Measurements from ENCODE around the gene RYR2. TPM values are rescaled to one million over a fixed set of nuclear protein-coding genes. Genes with fewer than 3 reads are reported as not detected.

RYR2 gene
- total RNA-seq, 1 experiment from 2014 or later = 3.4 TPM

- Histone ChIP-seq H3K4me2 (ENCODE audit: insufficient read depth, insufficient read length, low read length) (no peak overlapping the region), H2BK15ac (ENCODE audit: low read depth, low read length) (no peak overlapping the region), H3K14ac (ENCODE audit: insufficient read depth, low read length) (no peak overlapping the region), H4K5ac (ENCODE audit: insufficient read length, low read depth, low read length) (no peak overlapping the region), H4K8ac (replicated peaks; ENCODE audit: insufficient read length, low read depth, low read length) (no peak overlapping the region), H3K4me1 (ENCODE audit: insufficient read depth, low read length) (no peaks in the 10 kb centered on the region), H3K27me3 (ENCODE audit: insufficient read depth, low read length) (no peaks in the 10 kb centered on the region), H3K9me3 (ENCODE audit: control insufficient read depth, low read depth, low read length) (no peaks in the 10 kb centered on the region), H3K9ac (ENCODE audit: extremely low read depth, insufficient read length, low read length) (no peak overlapping the region), H3K79me1 (ENCODE audit: insufficient read depth, low read depth, low read length, poor library complexity, severe bottlenecking) (no peaks in the 10 kb centered on the region), H2BK120ac (ENCODE audit: low read depth, low read length, poor library complexity, severe bottlenecking) (no peak overlapping the region), H2BK20ac (ENCODE audit: low read depth, low read length, poor library complexity, severe bottlenecking) (no peak overlapping the region), H3K4ac (ENCODE audit: low read depth, low read length) (no peak overlapping the region), H2AK5ac (ENCODE audit: insufficient read length, low read length) (no peak overlapping the region), H3K79me2 (ENCODE audit: insufficient read depth, low read length) (no peaks in the 10 kb centered on the region), H3K23ac (ENCODE audit: insufficient read length, low read depth, low read length) (no peak overlapping the region), H3K56ac (ENCODE audit: insufficient read length, low read depth, low read length) (no peak overlapping the region), H3K23me2 (ENCODE audit: insufficient read length, low read depth, low read length, poor library complexity, severe bottlenecking) (no peaks in the 10 kb centered on the region), H3T11ph (ENCODE audit: low read length) (no peak overlapping the region), H2AFZ (ENCODE audit: low read length) (no peak overlapping the region), H2BK5ac (ENCODE audit: insufficient read length, low read length) (no peak overlapping the region), H4K91ac (ENCODE audit: insufficient read length, low read depth, low read length) (no peak overlapping the region), H4K20me1 (ENCODE audit: control insufficient read depth, insufficient read depth, insufficient read length) (no peaks in the 10 kb centered on the region), H3K18ac (ENCODE audit: insufficient read length, low read depth, low read length) (no peak overlapping the region), H3K27ac (ENCODE audit: insufficient read length, low read depth, low read length) (no peak overlapping the region), H2BK12ac (ENCODE audit: insufficient read length, low read depth, low read length) (no peak overlapping the region)
- Mint-ChIP-seq H3K4me1 (peaks cover 16% of the 10 kb centered on the region in 2 experiments), H3K27ac (peak overlapping the region in 1 of 3 experiments; percentile 17; a peak in 1 of 7 replicates), H3K9me3 (peaks cover 0 to 4% of the 10 kb centered on the region in 2 experiments; a peak in 1 of 5 replicates), H3K27me3 (ENCODE audit: low read depth) (no peaks in the 10 kb centered on the region), H3K4me3 (no peak overlapping the region), H3K36me3 (ENCODE audit: insufficient read depth in 1 of 3, low read depth in 3 of 3) (peaks cover 0 to 16% (median 7%) of the 10 kb centered on the region in 3 experiments; a peak in 4 of 7 replicates)
- DNase-seq = no peak
- WGBS (ENCODE audit: extremely low coverage, insufficient read length, low lambda C conversion rate) = no CpG with 5 or more reads among the region's 1 CpG
- no peak for TF ChIP-seq CTCF (conservative IDR thresholded peaks at IDR 0.05)
These were observed 205.5 kb downstream of the RYR2 start for GRCh38 chr1:237247442-237247841.
